IMR-90 (cell line): ENCODE results near the gene TCP1. TPM values are rescaled to one million over a fixed set of nuclear protein-coding genes. Genes with fewer than 3 reads are reported as not detected.

Experiments
- ATAC-seq: fragments of 200-7000 bp; cut with Tn5 transposase; 2 replicates; pipeline ENCODE4 v1.9.1; 2020; ENCODE audit warnings: low read depth, mild to moderate bottlenecking, moderate library complexity
- BruUV-seq: library from RNA; stranded (reverse); fragments of 400-500 nt; replicated peaks from 2 replicates; lab custom pipeline; 2021; lab: Mats Ljungman, UMichigan
- CTCF ChIA-PET: fragments of 300-600 bp; formaldehyde crosslinking; extraction: SDS; loops from one replicate; lab custom pipeline; 2021; ENCODE audit warnings: antibody characterized with exemption; lab: Yijun Ruan, JAX
- POLR2A ChIA-PET: fragments of 300-600 bp; sonication (Branson Sonifier 250); formaldehyde crosslinking; loops from one replicate; lab custom pipeline; 2022; ENCODE audit warnings: antibody characterized with exemption; ENCODE audit not compliant: unreplicated experiment; lab: Charles Lee
- DNase-seq: peaks from one replicate; pipeline ENCODE4 v3.0.0; 2013
- H2AFZ ChIP-seq: replicated peaks from 2 replicates; pipeline ENCODE3; 2013; ENCODE audit warnings: low read length, mild to moderate bottlenecking; ENCODE audit not compliant: poor library complexity
- H2AK5ac ChIP-seq: 2 replicates; pipeline ENCODE4 v1.6.1; 2013; ENCODE audit warnings: low read depth, low read length, inconsistent platforms
- H2AK9ac ChIP-seq: replicated peaks from 2 replicates; pipeline ENCODE3; 2013; ENCODE audit warnings: mild to moderate bottlenecking, low read depth, low read length, moderate library complexity; ENCODE audit not compliant: poor library complexity
- H2BK120ac ChIP-seq: 2 replicates; pipeline ENCODE4 v1.6.1; 2013; ENCODE audit warnings: low read depth, low read length, inconsistent platforms
- H2BK15ac ChIP-seq: 3 replicates; pipeline ENCODE4 v1.6.1; 2013; ENCODE audit warnings: low read depth, low read length, inconsistent platforms
- H2BK20ac ChIP-seq: 2 replicates; pipeline ENCODE4 v1.6.1; 2013; ENCODE audit warnings: low read depth, mild to moderate bottlenecking, inconsistent platforms, low read length, moderate library complexity
- H2BK5ac ChIP-seq: 2 replicates; pipeline ENCODE4 v1.6.1; 2013; ENCODE audit warnings: mild to moderate bottlenecking, low read depth, low read length, inconsistent platforms; ENCODE audit not compliant: poor library complexity, severe bottlenecking
- H3K14ac ChIP-seq: replicated peaks from 2 replicates; pipeline ENCODE4 v1.6.1; 2013; ENCODE audit warnings: low read depth, low read length, inconsistent platforms
- H3K18ac ChIP-seq: 2 replicates; pipeline ENCODE4 v1.6.1; 2013; ENCODE audit warnings: low read depth, low read length, control low read depth
- H3K23ac ChIP-seq: 2 replicates; pipeline ENCODE4 v1.6.1; 2013; ENCODE audit warnings: low read depth, low read length, inconsistent platforms
- H3K27ac ChIP-seq: 2 replicates; pipeline ENCODE4 v1.5.1; 2013; ENCODE audit warnings: mild to moderate bottlenecking, control low read depth, low read length; ENCODE audit not compliant: insufficient read depth
- H3K27me3 ChIP-seq: 2 replicates; pipeline ENCODE4 v1.6.1; 2013; ENCODE audit warnings: low read length; ENCODE audit not compliant: control insufficient read depth, insufficient read depth
- H3K36me3 ChIP-seq: 2 replicates; pipeline ENCODE4 v1.6.1; 2013; ENCODE audit warnings: low read length, mixed read lengths; ENCODE audit not compliant: control insufficient read depth, insufficient read depth
- H3K4ac ChIP-seq: 2 replicates; pipeline ENCODE4 v1.6.1; 2013; ENCODE audit warnings: low read depth, low read length, inconsistent platforms
- H3K4me1 ChIP-seq: 2 replicates; pipeline ENCODE4 v1.6.1; 2013; ENCODE audit warnings: low read length, mixed read lengths; ENCODE audit not compliant: control insufficient read depth, insufficient read depth
- H3K4me2 ChIP-seq: 2 replicates; pipeline ENCODE4 v1.6.1; 2013; ENCODE audit warnings: low read depth, mild to moderate bottlenecking, control low read depth, low read length, moderate library complexity
- H3K4me3 ChIP-seq: 2 replicates; pipeline ENCODE4 v1.5.1; 2013; ENCODE audit warnings: low read depth, mild to moderate bottlenecking, control low read depth, low read length, moderate library complexity; ENCODE audit not compliant: insufficient read depth
- H3K56ac ChIP-seq: 2 replicates; pipeline ENCODE4 v1.6.1; 2013; ENCODE audit warnings: low read length, inconsistent platforms; ENCODE audit not compliant: insufficient read depth; ENCODE audit errors: extremely low read depth
- H3K79me1 ChIP-seq, 2 experiments: 2 replicates each; pipeline ENCODE4 v1.6.1; 2013; ENCODE audit warnings: low read length in 2 of 2, inconsistent platforms in 1 of 2, low read depth in 1 of 2
- H3K9ac ChIP-seq: 2 replicates; pipeline ENCODE4 v1.6.1; 2013; ENCODE audit warnings: low read depth, low read length, control low read depth
- H3K9me1 ChIP-seq: 2 replicates; pipeline ENCODE4 v1.6.1; 2013; ENCODE audit warnings: low read length, inconsistent platforms; ENCODE audit not compliant: insufficient read depth
- H3K9me3 ChIP-seq: 2 replicates; pipeline ENCODE4 v1.6.1; 2013; ENCODE audit warnings: low read length; ENCODE audit not compliant: control insufficient read depth, insufficient read depth
- H4K20me1 ChIP-seq: 2 replicates; pipeline ENCODE4 v1.6.1; 2013; ENCODE audit warnings: low read length, inconsistent platforms; ENCODE audit not compliant: insufficient read depth
- H4K5ac ChIP-seq: 2 replicates; pipeline ENCODE4 v1.6.1; 2013; ENCODE audit warnings: mild to moderate bottlenecking, low read depth, low read length, control low read depth
- H4K8ac ChIP-seq, 2 experiments: 2 replicates each; pipeline ENCODE4 v1.6.1; 2013; ENCODE audit warnings: low read depth in 2 of 2, low read length in 2 of 2, control low read depth in 1 of 2, inconsistent platforms in 1 of 2
- H4K91ac ChIP-seq: 2 replicates; pipeline ENCODE4 v1.6.1; 2013; ENCODE audit warnings: low read depth, low read length, inconsistent platforms; ENCODE audit not compliant: insufficient read depth
- BHLHE40 ChIP-seq: fragments of 150-350 bp; IDR thresholded peaks from 2 replicates; pipeline ENCODE4 v1.6.1; 2016; ENCODE audit warnings: mild to moderate bottlenecking, low read depth, low read length
- CEBPB ChIP-seq: IDR thresholded peaks from 2 replicates; pipeline ENCODE4 v1.6.1; 2012; ENCODE audit warnings: low read depth, low read length, improper control_type of control experiment
- MAFK ChIP-seq: IDR thresholded peaks from 2 replicates; pipeline ENCODE4 v1.6.1; 2012; ENCODE audit warnings: low read depth, low read length, improper control_type of control experiment
- MAZ ChIP-seq: IDR thresholded peaks from 2 replicates; pipeline ENCODE4 v1.6.1; 2012; ENCODE audit warnings: low read depth, mild to moderate bottlenecking, low read length, improper control_type of control experiment, moderate library complexity, borderline replicate concordance
- MXI1 ChIP-seq: IDR thresholded peaks from 2 replicates; pipeline ENCODE4 v1.6.1; 2012; ENCODE audit warnings: low read depth, mild to moderate bottlenecking, low read length, moderate library complexity, borderline replicate concordance
- NFE2L2 ChIP-seq: fragments of 150-350 bp; IDR thresholded peaks from 2 replicates; pipeline ENCODE4 v1.6.1; 2016; ENCODE audit warnings: low read depth, mild to moderate bottlenecking, low read length
- POLR2A ChIP-seq: IDR thresholded peaks from 2 replicates; pipeline ENCODE4 v1.6.1; 2012; ENCODE audit warnings: mild to moderate bottlenecking, low read depth, low read length
- RAD21 ChIP-seq: IDR thresholded peaks from 2 replicates; pipeline ENCODE4 v1.6.1; 2012; ENCODE audit warnings: low read length, improper control_type of control experiment
- SMC3 ChIP-seq: fragments of 150-350 bp; IDR thresholded peaks from 2 replicates; pipeline ENCODE4 v1.6.1; 2016; ENCODE audit warnings: low read depth, mild to moderate bottlenecking, antibody characterized with exemption, low read length, moderate library complexity
- WGBS, 2 experiments: methylation state at CpG; one replicate each; pipeline versions ENCODE4 v1.1.5 to v1.1.7; 2013; ENCODE audit warnings: missing lambda C conversion rate in 2 of 2; ENCODE audit not compliant: insufficient read length in 1 of 2; ENCODE audit errors: extremely low coverage in 2 of 2; 5-methylcytosine and 5-hydroxymethylcytosine counted together
- dilution Hi-C: fragments of 300-500 bp; cut with HindIII; formaldehyde crosslinking; loops from one replicate; pipeline ENCODE4 v1.14.3; 2018; ENCODE audit warnings: low sequenced_read_pairs; ENCODE audit not compliant: unreplicated experiment
- in situ Hi-C: fragments of 300-500 bp; cut with MboI; formaldehyde crosslinking; loops from 3 replicates; pipeline ENCODE4 v1.14.3; 2019; ENCODE audit warnings: low sequenced_read_pairs, inconsistent platforms, mixed read lengths
- intact Hi-C: fragments of 100-400 bp; cut with micrococcal nuclease; formaldehyde crosslinking; loops from 2 replicates; pipeline ENCODE4 v1.10.0; 2022
- polyA plus RNA-seq, 3 experiments: library from polyadenylated mRNA; depleted of rRNA; stranded (reverse); fragments of >200 nt; gene quantifications; 2 replicates each; pipeline ENCODE4 v1.2.3, GENCODE V29; 2012; ENCODE audit warnings: low replicate concordance in 1 of 3
- total RNA-seq: library from RNA; depleted of rRNA; stranded (reverse); fragments of >200 nt; gene quantifications from 2 replicates; pipeline ENCODE4 v1.2.3, GENCODE V29; 2012
- TF ChIP-seq, protein P1 (sequence below): conservative IDR thresholded peaks from 2 replicates; pipeline ENCODE4 v1.5.1; 2012; ENCODE audit warnings: mild to moderate bottlenecking, low read depth, low read length, improper control_type of control experiment
- TF ChIP-seq, protein P2 (sequence below): fragments of 150-350 bp; IDR thresholded peaks from 2 replicates; pipeline ENCODE4 v1.6.1; 2016; ENCODE audit warnings: low read depth, mild to moderate bottlenecking, low read length, moderate library complexity, borderline replicate concordance

Gene TCP1
- total and polyA plus RNA-seq, 2 of the 4 experiments (the other 2 are of a cell fraction), result 119 to 576 TPM

DNA sequence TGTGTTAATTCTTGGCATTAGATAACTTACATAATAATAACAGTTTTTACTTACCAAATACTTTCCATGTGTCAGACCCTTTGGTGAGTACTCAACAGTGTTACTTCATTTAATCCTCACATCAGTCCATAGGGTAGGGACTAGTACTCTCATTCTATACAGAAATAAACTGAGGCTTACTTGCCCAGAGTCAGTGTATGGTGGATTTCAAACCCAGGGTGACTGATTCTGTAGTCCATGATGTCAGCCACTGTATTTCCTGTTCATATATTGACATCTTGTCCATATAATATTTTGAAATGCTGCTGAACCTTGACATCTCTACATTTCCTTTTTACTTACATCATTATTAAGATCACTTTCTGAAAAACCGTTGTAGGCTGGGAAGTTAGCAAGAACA, 8.2 kb upstream of the TCP1 start:
- in situ Hi-C loops (no loop called here), intact Hi-C loops (no loop called here), dilution Hi-C loops (no loop called here)
- Histone ChIP-seq H3K14ac (no peak overlapping the region), H2BK120ac (no peak overlapping the region), H3K27me3 (no peaks in the 10 kb centered on the region), H3K9me3 (no peaks in the 10 kb centered on the region), H3K4me3 (no peak overlapping the region), H3K36me3 (peaks cover 26% of the 10 kb centered on the region), H3K56ac (no peak overlapping the region), H3K18ac (no peak overlapping the region), H3K9me1 (no peaks in the 10 kb centered on the region; the same call in 1 of the 2 replicates), H3K23ac (no peak overlapping the region), H3K27ac (no peak overlapping the region), H3K4me1 (no peaks in the 10 kb centered on the region; the same call in 1 of the 2 replicates), H4K20me1 (peaks cover 10% of the 10 kb centered on the region; the same call in 1 of the 2 replicates), H4K8ac (no peak overlapping the region), H2BK5ac (no peak overlapping the region), H4K5ac (no peak overlapping the region), H3K9ac (no peak overlapping the region), H3K4me2 (no peak overlapping the region), H2AFZ (no peak overlapping the region), H4K91ac (no peak overlapping the region), H3K79me1 (peaks cover 6 to 7% of the 10 kb centered on the region in 2 experiments; a peak in 3 of 4 replicates), H2AK9ac (no peak overlapping the region), H2AK5ac (no peak overlapping the region), H2BK15ac (no peak overlapping the region), H3K4ac (no peak overlapping the region), H2BK20ac (no peak overlapping the region)
- no CpG with 5 or more reads among the region's 1 CpG for WGBS, 2 experiments
- DNase-seq (no peak), ATAC-seq (no peak)
- POLR2A ChIA-PET, result no interaction called here
- BruUV-seq, result TSS peak; percentile 78
- TF ChIP-seq RAD21, result no peak
- no peak for TF ChIP-seq POLR2A
- TF ChIP-seq MAFK, result no peak
- TF ChIP-seq, protein P1, sequence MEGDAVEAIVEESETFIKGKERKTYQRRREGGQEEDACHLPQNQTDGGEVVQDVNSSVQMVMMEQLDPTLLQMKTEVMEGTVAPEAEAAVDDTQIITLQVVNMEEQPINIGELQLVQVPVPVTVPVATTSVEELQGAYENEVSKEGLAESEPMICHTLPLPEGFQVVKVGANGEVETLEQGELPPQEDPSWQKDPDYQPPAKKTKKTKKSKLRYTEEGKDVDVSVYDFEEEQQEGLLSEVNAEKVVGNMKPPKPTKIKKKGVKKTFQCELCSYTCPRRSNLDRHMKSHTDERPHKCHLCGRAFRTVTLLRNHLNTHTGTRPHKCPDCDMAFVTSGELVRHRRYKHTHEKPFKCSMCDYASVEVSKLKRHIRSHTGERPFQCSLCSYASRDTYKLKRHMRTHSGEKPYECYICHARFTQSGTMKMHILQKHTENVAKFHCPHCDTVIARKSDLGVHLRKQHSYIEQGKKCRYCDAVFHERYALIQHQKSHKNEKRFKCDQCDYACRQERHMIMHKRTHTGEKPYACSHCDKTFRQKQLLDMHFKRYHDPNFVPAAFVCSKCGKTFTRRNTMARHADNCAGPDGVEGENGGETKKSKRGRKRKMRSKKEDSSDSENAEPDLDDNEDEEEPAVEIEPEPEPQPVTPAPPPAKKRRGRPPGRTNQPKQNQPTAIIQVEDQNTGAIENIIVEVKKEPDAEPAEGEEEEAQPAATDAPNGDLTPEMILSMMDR, result no peak
- TF ChIP-seq MXI1, result no peak
- TF ChIP-seq, protein P2, sequence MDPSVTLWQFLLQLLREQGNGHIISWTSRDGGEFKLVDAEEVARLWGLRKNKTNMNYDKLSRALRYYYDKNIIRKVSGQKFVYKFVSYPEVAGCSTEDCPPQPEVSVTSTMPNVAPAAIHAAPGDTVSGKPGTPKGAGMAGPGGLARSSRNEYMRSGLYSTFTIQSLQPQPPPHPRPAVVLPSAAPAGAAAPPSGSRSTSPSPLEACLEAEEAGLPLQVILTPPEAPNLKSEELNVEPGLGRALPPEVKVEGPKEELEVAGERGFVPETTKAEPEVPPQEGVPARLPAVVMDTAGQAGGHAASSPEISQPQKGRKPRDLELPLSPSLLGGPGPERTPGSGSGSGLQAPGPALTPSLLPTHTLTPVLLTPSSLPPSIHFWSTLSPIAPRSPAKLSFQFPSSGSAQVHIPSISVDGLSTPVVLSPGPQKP, result no peak
- TF ChIP-seq NFE2L2, result no peak
- no peak for TF ChIP-seq CEBPB
- no peak for TF ChIP-seq BHLHE40
- no peak for TF ChIP-seq SMC3
- no peak for TF ChIP-seq MAZ
- CTCF ChIA-PET, result no interaction called here
